Stimulated activated CD8-positive, alpha-beta memory T cell treated with anti-CD3 and anti-CD28 coated beads, Interleukin-4, amount 100 ng/mL, for 24 hours (primary cell): ENCODE data around the gene RNU7-1.
A peak's percentile ranks its signal among the peaks of the same experiment; 100 is the strongest.

ENCODE experiments used
- DNase-seq: peaks from one replicate; pipeline ENCODE4 v3.0.0-alpha.2; 2020; ENCODE audit warnings: low read depth

Gene RNU7-1

GRCh38 chr12:6965026-6965661 lies 21.5 kb downstream of the RNU7-1 start:
- peak; percentile 81 for DNase-seq

DNA sequence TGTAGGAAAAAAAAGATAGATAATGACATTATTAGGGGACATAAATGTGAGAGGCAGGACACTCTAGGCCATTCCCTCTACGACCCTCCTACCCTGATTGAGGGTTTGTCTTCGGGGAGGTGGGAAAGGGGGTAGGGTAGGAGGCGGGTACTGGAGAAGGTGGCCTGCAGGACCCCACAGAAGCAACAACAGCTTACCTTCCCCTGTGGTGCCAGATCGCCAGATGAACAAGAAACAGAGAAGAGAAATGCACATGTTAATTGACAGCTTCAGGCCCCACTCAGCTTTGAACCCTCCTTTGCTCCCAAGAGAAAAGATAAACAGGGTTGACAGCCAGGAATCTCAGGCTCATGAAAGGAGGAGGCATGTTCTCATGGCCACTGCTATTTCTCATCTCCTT lies 22.1 kb downstream of the RNU7-1 start:
- DNase-seq: no peak

DNA sequence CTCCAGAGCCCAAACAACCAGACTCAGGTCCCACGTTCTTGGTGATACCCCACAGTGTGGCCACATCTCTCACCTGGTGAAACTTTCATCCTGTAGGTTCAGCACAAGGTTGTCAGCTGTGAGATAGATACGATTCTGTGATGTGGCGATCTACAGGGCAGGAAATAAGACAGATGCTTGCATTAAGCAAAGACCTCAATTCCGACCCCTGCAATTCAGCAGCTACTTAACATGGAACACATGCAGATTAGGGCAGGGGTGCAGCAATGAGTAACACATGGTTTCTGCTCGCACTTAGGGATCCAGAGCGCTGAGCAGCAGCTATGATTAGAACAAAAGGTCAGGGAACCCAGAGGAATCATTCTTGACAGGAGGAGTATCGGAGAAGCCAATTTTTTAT lies 22.7 kb downstream of the RNU7-1 start:
- no peak for DNase-seq

DNA sequence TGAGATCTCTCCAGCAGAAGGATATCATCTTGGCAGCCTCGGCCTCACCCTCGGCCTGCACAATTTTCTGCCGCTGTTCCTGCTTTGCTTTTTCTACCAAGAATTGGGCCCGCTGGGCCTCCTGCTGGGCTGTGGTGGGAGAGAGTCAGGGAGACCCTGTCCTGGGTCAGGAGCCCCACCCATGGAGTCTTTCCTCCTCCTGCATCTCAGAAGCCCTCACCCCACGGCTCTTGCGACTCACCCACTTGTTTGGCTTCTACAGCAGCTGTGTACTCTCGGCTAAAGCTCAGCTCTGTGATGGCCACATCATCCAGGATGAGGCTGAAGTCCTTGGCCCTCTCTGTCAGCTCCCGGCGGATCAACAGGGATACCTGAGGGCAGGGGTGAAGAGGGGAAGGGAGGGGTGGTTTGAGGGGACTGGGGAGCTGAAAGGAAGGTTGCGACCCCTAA lies 24.1 kb downstream of the RNU7-1 start:
- DNase-seq: no peak

DNA sequence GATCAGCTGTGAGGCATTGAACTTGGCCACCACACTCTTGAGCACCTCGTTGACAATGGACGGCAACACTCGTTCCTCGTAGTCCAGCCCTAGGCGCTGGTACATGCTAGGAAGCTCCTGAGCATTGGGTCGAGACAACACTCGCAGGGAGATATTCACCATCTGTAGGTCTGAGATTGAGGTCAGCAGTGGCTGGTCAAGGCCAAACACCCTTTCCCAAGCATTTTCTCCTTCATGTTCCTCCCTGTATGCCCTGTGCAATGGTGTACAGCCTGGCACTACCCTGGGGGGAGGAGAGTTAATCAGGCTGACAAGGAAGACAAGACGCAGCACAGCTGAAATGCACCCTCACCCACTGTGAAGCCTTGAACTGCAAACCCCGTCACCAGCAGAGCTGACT lies 24.8 kb downstream of the RNU7-1 start:
- DNase-seq: no peak

GRCh38 chr12:6970096-6970527 lies 26.5 kb downstream of the RNU7-1 start:
- DNase-seq: no peak

GRCh38 chr12:6974180-6974579 lies 30.6 kb downstream of the RNU7-1 start:
- DNase-seq: no peak

GRCh38 chr12:6975297-6976032 lies 31.8 kb downstream of the RNU7-1 start:
- no peak for DNase-seq

GRCh38 chr12:6977653-6978052 lies 34.0 kb downstream of the RNU7-1 start:
- DNase-seq: no peak

DNA sequence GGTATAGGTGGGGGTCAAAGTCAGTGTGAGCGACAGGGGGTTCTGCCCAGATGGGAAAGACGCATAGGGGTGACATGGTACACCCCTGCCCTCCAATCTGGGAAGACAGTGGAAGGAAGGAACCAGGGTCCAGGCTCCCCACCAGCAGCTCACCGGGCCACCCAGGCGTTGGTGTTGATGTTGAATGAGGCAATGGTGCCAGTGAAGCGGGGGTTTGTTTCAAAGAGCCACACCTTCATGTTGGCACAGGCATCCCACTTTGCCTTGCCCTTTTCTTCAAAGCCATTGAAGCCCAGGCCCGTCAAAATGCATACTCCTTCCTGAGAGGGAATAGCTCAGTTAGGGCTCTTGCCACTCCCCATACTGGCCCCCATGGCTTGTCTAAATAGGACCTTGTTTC lies 34.6 kb downstream of the RNU7-1 start:
- DNase-seq: no peak

DNA sequence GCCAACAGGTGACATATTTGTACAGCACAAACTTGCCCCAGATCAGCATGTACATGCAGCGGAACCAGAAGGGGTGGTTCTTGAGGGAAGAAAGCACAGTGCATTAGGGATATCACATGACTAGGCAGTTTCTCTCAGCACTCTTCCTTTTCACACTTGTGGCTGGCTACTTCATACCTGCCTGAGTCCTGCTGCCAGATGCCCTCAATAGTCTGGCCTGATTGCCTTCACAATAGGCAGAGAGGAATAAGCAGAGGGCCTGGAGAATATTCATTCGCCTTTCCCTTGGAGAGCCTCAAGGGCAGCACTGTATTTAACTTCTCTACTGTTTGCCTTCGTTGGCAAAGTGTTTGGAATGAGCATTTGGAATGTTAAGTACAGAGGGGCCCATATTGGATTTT lies 35.0 kb downstream of the RNU7-1 start:
- DNase-seq: no peak

DNA sequence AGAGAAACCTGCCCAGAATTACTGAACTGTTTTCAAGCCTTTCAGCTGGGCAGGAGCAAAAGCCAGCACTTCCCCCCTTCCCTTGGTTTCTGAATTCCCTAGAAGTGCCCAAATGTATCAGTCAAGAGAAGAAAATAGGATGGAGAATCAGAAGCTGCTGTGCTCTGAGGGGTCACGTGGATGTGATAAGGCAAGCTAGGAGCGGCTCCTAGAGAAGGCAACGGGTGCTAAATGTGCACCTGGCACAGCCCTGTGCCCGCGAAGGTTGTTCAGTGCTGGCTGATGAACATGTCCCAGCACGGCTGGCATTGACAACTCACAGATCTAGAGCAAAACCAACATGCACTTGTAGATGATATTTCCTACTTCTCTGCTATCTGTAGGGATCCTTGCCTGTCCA lies 35.4 kb downstream of the RNU7-1 start:
- DNase-seq: no peak

DNA sequence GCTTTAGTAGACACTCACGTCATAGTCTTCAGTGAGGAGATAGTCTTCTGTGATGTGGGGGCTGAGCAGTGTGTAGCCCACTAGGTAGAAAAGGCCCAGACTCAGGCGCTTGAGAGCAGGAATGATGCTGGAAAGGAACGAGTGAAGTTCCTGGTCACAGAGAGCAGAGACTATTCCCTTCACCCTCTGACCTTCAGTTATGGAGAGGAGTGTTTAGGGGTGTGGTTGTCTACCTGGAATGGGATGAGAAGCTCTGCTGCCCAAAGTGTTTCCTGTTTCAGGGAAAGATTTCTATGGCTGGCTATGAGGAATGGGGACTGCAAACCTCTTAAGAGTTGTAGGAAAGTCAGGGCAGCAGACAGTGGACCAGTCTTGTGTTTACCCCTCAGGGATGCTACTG lies 35.8 kb downstream of the RNU7-1 start:
- DNase-seq: no peak

GRCh38 chr12:6980075-6980474 lies 36.5 kb downstream of the RNU7-1 start:
- DNase-seq: no peak

DNA sequence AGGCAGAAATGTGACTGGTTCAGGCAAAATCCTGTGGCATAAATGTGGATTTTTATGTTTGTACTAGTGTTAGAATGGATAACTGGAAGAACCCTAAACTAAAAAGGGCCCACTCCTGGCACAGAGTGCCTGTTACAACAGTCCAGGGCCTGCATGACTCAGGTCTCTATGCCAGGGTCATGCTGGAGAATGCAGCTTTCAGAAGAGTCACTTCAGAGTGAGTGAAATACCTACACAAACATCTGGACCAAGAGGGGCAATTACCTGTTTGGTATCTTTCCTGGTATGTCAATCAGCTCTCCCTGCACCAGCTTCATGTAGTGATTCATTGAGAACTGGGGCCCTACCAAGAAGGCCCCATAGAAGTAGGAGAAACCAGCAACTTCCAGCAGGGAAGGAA lies 37.1 kb downstream of the RNU7-1 start:
- DNase-seq: no peak

DNA sequence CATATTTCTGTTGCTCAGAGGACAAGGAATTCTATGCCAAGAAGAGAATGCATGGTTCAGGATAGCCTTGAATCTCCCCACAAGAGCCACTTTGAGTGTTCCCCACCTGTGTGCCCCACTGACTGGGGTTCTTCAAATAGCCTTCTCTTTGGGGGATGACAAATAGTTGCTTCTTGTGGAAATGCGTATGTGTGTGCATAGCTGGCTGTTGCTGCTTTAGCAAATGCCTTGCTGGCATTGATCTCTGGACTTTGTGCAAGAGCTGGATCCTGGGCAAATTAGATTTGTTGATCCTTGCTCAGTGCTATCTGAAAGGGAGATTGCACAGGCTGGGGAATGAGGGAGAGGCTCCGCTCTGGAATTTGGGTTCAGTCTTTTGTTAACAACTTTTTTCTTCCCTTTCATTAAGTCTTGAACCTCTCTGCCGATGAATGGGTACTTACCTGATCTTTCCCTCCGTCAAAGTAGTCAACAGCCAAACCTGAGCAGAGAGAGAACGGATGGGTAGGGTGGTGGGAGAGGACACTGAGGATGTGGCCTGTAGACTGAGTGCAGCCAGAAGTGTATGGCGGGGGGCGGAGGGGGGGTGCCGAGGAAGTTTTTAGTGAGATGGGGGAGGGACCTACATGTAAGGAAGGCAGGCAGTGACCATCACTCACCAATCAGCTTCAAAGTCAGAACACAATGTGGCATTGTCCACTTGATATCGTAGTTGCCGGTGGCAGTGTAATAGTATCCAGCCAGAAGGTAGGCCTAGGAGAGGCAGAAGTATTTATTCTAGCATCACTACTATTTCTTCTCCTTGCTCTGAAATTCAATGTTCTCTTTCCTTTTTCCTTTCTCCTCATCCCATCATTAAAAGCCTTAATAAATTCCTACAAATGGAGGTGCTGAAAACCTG lies 37.8 kb downstream of the RNU7-1 start:
- DNase-seq: no peak

GRCh38 chr12:6982532-6982931 lies 38.9 kb downstream of the RNU7-1 start:
- DNase-seq: no peak

GRCh38 chr12:6987956-6988553 lies 44.4 kb downstream of the RNU7-1 start:
- DNase-seq: no peak
